GM19372 (cell line): ENCODE data around the gene HS3ST3B1.

Experiments
- ATAC-seq: cut with Tn5 transposase; IDR thresholded peaks from one replicate; pipeline ENCODE4 v1.9.1; 2021; ENCODE audit warnings: mild to moderate bottlenecking, low read depth, moderate library complexity; ENCODE audit not compliant: unreplicated experiment

HS3ST3B1 gene

DNA sequence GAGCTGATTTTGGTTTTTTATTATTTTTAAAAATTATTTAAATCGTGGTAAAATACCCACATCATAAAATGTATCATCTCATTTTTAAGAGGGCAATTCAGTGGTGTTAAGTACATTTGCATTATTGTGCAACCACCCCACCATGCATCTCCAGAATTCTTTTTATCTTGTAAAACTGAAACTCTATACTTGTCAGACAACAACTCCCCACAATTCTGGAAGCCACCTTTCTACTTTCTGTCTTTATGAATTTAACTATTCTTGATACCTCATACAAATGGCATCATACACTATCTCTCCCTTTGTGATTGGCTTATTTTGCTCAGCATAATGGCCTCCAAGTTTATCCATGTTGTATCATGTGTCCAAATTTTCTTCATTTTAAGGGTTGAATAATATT lies 97.9 kb downstream of the HS3ST3B1 start:
- no peak for ATAC-seq
